ENCODE data around the gene ARHGAP45. TPM values are rescaled to one million over a fixed set of nuclear protein-coding genes. Genes with fewer than 3 reads are reported as not detected.

ARHGAP45 gene
- total and polyA plus RNA-seq, 9 of the 15 experiments (the other 6 are each of a cell fraction or from before 2014, with no cell fraction given): 0.08 to 22.1 (median 4.2) TPM

DNA sequence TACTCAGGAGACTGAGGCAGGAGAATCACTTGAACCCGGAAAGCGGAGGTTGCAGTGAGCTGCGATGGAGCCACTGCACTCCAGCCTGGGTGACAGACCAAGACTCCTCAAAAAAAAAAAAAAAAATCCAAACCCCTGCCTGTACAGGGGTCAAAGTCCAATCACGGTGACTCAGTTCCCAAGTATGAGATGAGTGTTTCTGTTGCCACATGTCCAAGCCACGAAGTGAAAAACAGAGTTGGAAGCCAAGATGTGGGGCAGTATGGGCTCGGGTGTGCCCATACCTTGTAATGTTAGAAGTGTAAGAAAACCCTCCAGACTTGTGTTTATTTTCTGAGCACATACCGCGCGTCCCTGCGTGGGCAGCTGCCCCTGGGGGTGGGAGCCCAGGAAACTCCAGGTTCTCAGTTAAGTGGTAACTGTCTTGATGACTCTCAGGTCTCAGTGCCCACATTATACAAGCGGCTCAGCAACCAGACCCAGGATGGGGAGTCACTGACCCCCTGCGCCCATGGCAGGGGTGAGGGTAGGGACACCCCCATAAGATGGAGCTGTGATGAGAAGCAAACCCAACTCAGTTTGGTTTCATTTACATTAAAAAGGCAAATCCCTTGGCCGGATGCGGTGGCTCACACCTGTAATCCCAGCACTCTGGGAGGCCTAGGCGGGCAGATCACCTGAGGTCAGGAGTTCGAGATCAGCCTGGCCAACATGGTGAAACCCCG, 35.6 kb downstream of the ARHGAP45 start (continued):
- TF ChIP-seq, protein P1, sequence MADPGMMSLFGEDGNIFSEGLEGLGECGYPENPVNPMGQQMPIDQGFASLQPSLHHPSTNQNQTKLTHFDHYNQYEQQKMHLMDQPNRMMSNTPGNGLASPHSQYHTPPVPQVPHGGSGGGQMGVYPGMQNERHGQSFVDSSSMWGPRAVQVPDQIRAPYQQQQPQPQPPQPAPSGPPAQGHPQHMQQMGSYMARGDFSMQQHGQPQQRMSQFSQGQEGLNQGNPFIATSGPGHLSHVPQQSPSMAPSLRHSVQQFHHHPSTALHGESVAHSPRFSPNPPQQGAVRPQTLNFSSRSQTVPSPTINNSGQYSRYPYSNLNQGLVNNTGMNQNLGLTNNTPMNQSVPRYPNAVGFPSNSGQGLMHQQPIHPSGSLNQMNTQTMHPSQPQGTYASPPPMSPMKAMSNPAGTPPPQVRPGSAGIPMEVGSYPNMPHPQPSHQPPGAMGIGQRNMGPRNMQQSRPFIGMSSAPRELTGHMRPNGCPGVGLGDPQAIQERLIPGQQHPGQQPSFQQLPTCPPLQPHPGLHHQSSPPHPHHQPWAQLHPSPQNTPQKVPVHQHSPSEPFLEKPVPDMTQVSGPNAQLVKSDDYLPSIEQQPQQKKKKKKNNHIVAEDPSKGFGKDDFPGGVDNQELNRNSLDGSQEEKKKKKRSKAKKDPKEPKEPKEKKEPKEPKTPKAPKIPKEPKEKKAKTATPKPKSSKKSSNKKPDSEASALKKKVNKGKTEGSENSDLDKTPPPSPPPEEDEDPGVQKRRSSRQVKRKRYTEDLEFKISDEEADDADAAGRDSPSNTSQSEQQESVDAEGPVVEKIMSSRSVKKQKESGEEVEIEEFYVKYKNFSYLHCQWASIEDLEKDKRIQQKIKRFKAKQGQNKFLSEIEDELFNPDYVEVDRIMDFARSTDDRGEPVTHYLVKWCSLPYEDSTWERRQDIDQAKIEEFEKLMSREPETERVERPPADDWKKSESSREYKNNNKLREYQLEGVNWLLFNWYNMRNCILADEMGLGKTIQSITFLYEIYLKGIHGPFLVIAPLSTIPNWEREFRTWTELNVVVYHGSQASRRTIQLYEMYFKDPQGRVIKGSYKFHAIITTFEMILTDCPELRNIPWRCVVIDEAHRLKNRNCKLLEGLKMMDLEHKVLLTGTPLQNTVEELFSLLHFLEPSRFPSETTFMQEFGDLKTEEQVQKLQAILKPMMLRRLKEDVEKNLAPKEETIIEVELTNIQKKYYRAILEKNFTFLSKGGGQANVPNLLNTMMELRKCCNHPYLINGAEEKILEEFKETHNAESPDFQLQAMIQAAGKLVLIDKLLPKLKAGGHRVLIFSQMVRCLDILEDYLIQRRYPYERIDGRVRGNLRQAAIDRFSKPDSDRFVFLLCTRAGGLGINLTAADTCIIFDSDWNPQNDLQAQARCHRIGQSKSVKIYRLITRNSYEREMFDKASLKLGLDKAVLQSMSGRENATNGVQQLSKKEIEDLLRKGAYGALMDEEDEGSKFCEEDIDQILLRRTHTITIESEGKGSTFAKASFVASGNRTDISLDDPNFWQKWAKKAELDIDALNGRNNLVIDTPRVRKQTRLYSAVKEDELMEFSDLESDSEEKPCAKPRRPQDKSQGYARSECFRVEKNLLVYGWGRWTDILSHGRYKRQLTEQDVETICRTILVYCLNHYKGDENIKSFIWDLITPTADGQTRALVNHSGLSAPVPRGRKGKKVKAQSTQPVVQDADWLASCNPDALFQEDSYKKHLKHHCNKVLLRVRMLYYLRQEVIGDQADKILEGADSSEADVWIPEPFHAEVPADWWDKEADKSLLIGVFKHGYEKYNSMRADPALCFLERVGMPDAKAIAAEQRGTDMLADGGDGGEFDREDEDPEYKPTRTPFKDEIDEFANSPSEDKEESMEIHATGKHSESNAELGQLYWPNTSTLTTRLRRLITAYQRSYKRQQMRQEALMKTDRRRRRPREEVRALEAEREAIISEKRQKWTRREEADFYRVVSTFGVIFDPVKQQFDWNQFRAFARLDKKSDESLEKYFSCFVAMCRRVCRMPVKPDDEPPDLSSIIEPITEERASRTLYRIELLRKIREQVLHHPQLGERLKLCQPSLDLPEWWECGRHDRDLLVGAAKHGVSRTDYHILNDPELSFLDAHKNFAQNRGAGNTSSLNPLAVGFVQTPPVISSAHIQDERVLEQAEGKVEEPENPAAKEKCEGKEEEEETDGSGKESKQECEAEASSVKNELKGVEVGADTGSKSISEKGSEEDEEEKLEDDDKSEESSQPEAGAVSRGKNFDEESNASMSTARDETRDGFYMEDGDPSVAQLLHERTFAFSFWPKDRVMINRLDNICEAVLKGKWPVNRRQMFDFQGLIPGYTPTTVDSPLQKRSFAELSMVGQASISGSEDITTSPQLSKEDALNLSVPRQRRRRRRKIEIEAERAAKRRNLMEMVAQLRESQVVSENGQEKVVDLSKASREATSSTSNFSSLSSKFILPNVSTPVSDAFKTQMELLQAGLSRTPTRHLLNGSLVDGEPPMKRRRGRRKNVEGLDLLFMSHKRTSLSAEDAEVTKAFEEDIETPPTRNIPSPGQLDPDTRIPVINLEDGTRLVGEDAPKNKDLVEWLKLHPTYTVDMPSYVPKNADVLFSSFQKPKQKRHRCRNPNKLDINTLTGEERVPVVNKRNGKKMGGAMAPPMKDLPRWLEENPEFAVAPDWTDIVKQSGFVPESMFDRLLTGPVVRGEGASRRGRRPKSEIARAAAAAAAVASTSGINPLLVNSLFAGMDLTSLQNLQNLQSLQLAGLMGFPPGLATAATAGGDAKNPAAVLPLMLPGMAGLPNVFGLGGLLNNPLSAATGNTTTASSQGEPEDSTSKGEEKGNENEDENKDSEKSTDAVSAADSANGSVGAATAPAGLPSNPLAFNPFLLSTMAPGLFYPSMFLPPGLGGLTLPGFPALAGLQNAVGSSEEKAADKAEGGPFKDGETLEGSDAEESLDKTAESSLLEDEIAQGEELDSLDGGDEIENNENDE (IDR thresholded peaks at IDR 0.05; ENCODE audit: low read depth, low read length): no peak
- TF ChIP-seq, protein P2, sequence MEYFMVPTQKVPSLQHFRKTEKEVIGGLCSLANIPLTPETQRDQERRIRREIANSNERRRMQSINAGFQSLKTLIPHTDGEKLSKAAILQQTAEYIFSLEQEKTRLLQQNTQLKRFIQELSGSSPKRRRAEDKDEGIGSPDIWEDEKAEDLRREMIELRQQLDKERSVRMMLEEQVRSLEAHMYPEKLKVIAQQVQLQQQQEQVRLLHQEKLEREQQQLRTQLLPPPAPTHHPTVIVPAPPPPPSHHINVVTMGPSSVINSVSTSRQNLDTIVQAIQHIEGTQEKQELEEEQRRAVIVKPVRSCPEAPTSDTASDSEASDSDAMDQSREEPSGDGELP (CRISPR knock-in tag; IDR thresholded peaks at IDR 0.05; ENCODE audit: borderline replicate concordance): no peak
- TF ChIP-seq ZNF75A (CRISPR knock-in tag; IDR thresholded peaks at IDR 0.05) (no peak), CBX3 (IDR thresholded peaks at IDR 0.05; ENCODE audit: borderline replicate concordance in 1 of 2, low read length in 2 of 2) (no peak), PHB2 (IDR thresholded peaks at IDR 0.05; ENCODE audit: low read depth) (no peak), ZNF384 (IDR thresholded peaks at IDR 0.05; ENCODE audit: low read depth, low read length) (peak; percentile 85), ZNF57 (CRISPR knock-in tag; IDR thresholded peaks at IDR 0.05) (no peak)
- TF ChIP-seq, protein P3, sequence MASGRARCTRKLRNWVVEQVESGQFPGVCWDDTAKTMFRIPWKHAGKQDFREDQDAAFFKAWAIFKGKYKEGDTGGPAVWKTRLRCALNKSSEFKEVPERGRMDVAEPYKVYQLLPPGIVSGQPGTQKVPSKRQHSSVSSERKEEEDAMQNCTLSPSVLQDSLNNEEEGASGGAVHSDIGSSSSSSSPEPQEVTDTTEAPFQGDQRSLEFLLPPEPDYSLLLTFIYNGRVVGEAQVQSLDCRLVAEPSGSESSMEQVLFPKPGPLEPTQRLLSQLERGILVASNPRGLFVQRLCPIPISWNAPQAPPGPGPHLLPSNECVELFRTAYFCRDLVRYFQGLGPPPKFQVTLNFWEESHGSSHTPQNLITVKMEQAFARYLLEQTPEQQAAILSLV (tag; IDR thresholded peaks at IDR 0.05): no peak
- TF ChIP-seq, protein P4, sequence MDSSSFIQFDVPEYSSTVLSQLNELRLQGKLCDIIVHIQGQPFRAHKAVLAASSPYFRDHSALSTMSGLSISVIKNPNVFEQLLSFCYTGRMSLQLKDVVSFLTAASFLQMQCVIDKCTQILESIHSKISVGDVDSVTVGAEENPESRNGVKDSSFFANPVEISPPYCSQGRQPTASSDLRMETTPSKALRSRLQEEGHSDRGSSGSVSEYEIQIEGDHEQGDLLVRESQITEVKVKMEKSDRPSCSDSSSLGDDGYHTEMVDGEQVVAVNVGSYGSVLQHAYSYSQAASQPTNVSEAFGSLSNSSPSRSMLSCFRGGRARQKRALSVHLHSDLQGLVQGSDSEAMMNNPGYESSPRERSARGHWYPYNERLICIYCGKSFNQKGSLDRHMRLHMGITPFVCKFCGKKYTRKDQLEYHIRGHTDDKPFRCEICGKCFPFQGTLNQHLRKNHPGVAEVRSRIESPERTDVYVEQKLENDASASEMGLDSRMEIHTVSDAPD (CRISPR knock-in tag; IDR thresholded peaks at IDR 0.05): no peak
- TF ChIP-seq, protein P5, sequence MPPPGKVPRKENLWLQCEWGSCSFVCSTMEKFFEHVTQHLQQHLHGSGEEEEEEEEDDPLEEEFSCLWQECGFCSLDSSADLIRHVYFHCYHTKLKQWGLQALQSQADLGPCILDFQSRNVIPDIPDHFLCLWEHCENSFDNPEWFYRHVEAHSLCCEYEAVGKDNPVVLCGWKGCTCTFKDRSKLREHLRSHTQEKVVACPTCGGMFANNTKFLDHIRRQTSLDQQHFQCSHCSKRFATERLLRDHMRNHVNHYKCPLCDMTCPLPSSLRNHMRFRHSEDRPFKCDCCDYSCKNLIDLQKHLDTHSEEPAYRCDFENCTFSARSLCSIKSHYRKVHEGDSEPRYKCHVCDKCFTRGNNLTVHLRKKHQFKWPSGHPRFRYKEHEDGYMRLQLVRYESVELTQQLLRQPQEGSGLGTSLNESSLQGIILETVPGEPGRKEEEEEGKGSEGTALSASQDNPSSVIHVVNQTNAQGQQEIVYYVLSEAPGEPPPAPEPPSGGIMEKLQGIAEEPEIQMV (tag; conservative IDR thresholded peaks at IDR 0.05; ENCODE audit: low read depth): no peak
